ENCODE measurements around the gene ST14. TPM values are rescaled to one million over a fixed set of nuclear protein-coding genes. Genes with fewer than 3 reads are reported as not detected.

Gene ST14
- total and polyA plus RNA-seq, 10 of the 15 experiments (the other 5 are each of a cell fraction or from before 2014, with no cell fraction given), result 0.02 to 3.9 (median 0.73) TPM; not detected in 2

DNA sequence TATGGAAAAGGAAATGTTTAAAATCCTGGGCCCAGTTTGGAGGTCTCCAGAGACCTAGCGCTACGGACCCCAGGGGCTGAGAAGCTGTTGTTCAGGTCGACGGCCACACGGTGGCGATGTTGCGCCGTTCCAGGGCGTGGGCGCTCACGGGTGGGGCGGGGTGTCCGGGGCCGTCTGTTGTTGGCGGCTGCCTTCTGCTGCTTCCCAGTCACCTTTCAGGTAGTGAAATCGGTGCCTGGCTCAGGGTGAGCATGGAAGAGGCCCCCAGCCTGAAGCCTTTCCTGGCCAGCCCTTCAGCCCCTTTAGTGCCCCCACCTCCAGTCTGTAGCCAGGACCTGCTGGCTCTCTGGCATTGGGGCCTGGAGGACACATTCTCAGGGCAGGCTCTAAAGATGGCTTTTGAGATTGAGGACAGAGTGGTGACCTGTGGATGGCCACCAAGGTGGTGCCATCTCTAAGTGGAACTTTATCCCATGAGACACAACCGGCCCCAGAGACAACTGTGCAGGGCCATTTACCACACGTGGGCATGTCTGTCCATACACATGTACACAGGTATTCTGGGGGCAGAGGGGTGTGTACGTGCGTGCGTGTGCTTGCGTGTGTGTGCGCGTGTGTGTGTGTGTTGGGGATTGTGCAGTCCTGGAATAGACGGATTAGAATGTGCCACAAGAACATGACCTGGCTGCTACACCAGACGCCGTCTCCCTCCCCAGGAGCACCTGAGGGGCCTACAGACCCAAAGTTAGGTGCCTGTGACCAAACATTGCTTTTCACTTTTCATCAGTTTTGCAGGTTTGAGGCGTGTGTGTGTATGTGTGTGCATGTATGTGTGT is 53.8 kb downstream of the ST14 start:
- DNase-seq (ENCODE audit: low read depth, low spot score), result no peak
- CTCF ChIA-PET, result interaction anchor here (0.7 to 1.8 kb wide), 44 partner anchors 10 to 683 kb away, joined by 3 to 72 read pairs (median 4); no protein-coding TSS in a partner anchor
- RAD21 ChIA-PET (ENCODE audit: unreplicated experiment), result interaction anchor here (0.7 to 1.6 kb wide), 26 partner anchors 12 to 649 kb away, joined by 3 to 43 read pairs (median 3); no protein-coding TSS in a partner anchor
- 34% methylated on average over 25 of the region's 28 CpGs for WGBS (ENCODE audit: insufficient coverage, insufficient replicate concordance, low lambda C conversion rate, missing lambda C conversion rate)
- peak; percentile 95 for ATAC-seq
- Histone ChIP-seq H3K4me2 (ENCODE audit: control insufficient read depth, insufficient read depth) (no peak overlapping the region), H3K27ac (ENCODE audit: control insufficient read depth, insufficient read depth) (no peak overlapping the region), H3K4me3 (no peak overlapping the region), H3K36me3 (ENCODE audit: control insufficient read depth in 2 of 2, insufficient read depth in 2 of 2, low read length in 1 of 2) (no peaks in the 10 kb centered on the region), H3K9me3 (replicated peaks; ENCODE audit: control insufficient read depth, insufficient read depth, low read length) (no peaks in the 10 kb centered on the region), H3K4me1 (ENCODE audit: control insufficient read depth, insufficient read depth, low read length) (no peaks in the 10 kb centered on the region), H3K9ac (ENCODE audit: control insufficient read depth, insufficient read depth, low read length) (no peak overlapping the region), H4K20me1 (ENCODE audit: control insufficient read depth, insufficient read depth) (peaks cover 6% of the 10 kb centered on the region; the same call in 1 of the 2 replicates), H3K27me3 (replicated peaks in 1 of 2; ENCODE audit: control insufficient read depth in 2 of 2, insufficient read depth in 2 of 2, low read length in 1 of 2) (no peaks in the 10 kb centered on the region), H2AFZ (ENCODE audit: control insufficient read depth, low read depth, low read length) (no peak overlapping the region), H3K79me2 (ENCODE audit: control insufficient read depth, insufficient read depth, low read length) (no peaks in the 10 kb centered on the region)
- intact Hi-C loops (cut with micrococcal nuclease; ENCODE audit: unreplicated experiment) (loop anchor here (1.0 to 2.0 kb wide), 3 partner anchors 158 to 649 kb away; no protein-coding TSS in a partner anchor), in situ Hi-C loops (cut with MboI) (loop anchor here (10.0 kb wide), 1 partner anchor 211 kb away; the partner anchor contains the start of gene ADAMTS8)
- SMC1A ChIA-PET (ENCODE audit: uncharacterized antibody, unreplicated experiment), result interaction anchor here (0.6 to 3.0 kb wide), 20 partner anchors 12 to 683 kb away, joined by 3 to 43 read pairs (median 4); no protein-coding TSS in a partner anchor
- no TSS peak for BruUV-seq (replicated peaks)
- FAIRE-seq, result peak; percentile 49
- POLR2A ChIA-PET, result interaction anchor here (0.6 kb wide), 1 partner anchor 29 kb away, joined by 3 read pairs; no protein-coding TSS in a partner anchor
- TF ChIP-seq, protein P1, sequence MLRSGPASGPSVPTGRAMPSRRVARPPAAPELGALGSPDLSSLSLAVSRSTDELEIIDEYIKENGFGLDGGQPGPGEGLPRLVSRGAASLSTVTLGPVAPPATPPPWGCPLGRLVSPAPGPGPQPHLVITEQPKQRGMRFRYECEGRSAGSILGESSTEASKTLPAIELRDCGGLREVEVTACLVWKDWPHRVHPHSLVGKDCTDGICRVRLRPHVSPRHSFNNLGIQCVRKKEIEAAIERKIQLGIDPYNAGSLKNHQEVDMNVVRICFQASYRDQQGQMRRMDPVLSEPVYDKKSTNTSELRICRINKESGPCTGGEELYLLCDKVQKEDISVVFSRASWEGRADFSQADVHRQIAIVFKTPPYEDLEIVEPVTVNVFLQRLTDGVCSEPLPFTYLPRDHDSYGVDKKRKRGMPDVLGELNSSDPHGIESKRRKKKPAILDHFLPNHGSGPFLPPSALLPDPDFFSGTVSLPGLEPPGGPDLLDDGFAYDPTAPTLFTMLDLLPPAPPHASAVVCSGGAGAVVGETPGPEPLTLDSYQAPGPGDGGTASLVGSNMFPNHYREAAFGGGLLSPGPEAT (IDR thresholded peaks at IDR 0.05; ENCODE audit: low read depth), result no peak
- peak; percentile 74 for TF ChIP-seq YY1 (IDR thresholded peaks at IDR 0.05; ENCODE audit: low read depth, low read length)
- TF ChIP-seq, protein P2, sequence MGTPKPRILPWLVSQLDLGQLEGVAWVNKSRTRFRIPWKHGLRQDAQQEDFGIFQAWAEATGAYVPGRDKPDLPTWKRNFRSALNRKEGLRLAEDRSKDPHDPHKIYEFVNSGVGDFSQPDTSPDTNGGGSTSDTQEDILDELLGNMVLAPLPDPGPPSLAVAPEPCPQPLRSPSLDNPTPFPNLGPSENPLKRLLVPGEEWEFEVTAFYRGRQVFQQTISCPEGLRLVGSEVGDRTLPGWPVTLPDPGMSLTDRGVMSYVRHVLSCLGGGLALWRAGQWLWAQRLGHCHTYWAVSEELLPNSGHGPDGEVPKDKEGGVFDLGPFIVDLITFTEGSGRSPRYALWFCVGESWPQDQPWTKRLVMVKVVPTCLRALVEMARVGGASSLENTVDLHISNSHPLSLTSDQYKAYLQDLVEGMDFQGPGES (IDR thresholded peaks at IDR 0.05), result no peak
- TF ChIP-seq, protein P3, sequence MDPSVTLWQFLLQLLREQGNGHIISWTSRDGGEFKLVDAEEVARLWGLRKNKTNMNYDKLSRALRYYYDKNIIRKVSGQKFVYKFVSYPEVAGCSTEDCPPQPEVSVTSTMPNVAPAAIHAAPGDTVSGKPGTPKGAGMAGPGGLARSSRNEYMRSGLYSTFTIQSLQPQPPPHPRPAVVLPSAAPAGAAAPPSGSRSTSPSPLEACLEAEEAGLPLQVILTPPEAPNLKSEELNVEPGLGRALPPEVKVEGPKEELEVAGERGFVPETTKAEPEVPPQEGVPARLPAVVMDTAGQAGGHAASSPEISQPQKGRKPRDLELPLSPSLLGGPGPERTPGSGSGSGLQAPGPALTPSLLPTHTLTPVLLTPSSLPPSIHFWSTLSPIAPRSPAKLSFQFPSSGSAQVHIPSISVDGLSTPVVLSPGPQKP (IDR thresholded peaks at IDR 0.05; ENCODE audit: low read depth, low read length), result no peak
- TF ChIP-seq ZSCAN29 (IDR thresholded peaks at IDR 0.05), result 0 out of 2 replicates have a peak, but pooled peaks have one; percentile 39
- TF ChIP-seq RELA (IDR thresholded peaks at IDR 0.05; ENCODE audit: borderline replicate concordance, partially characterized antibody), result peak; percentile 32
- peak; percentile 97 for TF ChIP-seq RAD21 (IDR thresholded peaks at IDR 0.05; ENCODE audit: insufficient read depth, low read depth, low read length)
- TF ChIP-seq HDAC6 (IDR thresholded peaks at IDR 0.05; ENCODE audit: unreplicated experiment), result no peak
- TF ChIP-seq, protein P4, sequence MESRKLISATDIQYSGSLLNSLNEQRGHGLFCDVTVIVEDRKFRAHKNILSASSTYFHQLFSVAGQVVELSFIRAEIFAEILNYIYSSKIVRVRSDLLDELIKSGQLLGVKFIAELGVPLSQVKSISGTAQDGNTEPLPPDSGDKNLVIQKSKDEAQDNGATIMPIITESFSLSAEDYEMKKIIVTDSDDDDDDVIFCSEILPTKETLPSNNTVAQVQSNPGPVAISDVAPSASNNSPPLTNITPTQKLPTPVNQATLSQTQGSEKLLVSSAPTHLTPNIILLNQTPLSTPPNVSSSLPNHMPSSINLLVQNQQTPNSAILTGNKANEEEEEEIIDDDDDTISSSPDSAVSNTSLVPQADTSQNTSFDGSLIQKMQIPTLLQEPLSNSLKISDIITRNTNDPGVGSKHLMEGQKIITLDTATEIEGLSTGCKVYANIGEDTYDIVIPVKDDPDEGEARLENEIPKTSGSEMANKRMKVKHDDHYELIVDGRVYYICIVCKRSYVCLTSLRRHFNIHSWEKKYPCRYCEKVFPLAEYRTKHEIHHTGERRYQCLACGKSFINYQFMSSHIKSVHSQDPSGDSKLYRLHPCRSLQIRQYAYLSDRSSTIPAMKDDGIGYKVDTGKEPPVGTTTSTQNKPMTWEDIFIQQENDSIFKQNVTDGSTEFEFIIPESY (IDR thresholded peaks at IDR 0.05), result no peak
- TF ChIP-seq, protein P5, sequence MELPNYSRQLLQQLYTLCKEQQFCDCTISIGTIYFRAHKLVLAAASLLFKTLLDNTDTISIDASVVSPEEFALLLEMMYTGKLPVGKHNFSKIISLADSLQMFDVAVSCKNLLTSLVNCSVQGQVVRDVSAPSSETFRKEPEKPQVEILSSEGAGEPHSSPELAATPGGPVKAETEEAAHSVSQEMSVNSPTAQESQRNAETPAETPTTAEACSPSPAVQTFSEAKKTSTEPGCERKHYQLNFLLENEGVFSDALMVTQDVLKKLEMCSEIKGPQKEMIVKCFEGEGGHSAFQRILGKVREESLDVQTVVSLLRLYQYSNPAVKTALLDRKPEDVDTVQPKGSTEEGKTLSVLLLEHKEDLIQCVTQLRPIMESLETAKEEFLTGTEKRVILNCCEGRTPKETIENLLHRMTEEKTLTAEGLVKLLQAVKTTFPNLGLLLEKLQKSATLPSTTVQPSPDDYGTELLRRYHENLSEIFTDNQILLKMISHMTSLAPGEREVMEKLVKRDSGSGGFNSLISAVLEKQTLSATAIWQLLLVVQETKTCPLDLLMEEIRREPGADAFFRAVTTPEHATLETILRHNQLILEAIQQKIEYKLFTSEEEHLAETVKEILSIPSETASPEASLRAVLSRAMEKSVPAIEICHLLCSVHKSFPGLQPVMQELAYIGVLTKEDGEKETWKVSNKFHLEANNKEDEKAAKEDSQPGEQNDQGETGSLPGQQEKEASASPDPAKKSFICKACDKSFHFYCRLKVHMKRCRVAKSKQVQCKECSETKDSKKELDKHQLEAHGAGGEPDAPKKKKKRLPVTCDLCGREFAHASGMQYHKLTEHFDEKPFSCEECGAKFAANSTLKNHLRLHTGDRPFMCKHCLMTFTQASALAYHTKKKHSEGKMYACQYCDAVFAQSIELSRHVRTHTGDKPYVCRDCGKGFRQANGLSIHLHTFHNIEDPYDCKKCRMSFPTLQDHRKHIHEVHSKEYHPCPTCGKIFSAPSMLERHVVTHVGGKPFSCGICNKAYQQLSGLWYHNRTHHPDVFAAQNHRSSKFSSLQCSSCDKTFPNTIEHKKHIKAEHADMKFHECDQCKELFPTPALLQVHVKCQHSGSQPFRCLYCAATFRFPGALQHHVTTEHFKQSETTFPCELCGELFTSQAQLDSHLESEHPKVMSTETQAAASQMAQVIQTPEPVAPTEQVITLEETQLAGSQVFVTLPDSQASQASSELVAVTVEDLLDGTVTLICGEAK (IDR thresholded peaks at IDR 0.05; ENCODE audit: borderline replicate concordance), result no peak
- peak; percentile 57 for TF ChIP-seq MEF2B (IDR thresholded peaks at IDR 0.05; ENCODE audit: partially characterized antibody, poor library complexity, severe bottlenecking)

Data from GM12878 (cell line).